ENCODE data around the gene SPOCD1. TPM values are rescaled to one million over a fixed set of nuclear protein-coding genes. Genes with fewer than 3 reads are reported as not detected.

The SPOCD1 gene
- total RNA-seq, 1 experiment from 2014 or later: 0.16 TPM

GRCh38 chr1:31815307-31815645 is 546 bp downstream of the SPOCD1 start:
- Histone ChIP-seq H3K27me3 (no peaks in the 10 kb centered on the region), H3K36me3 (no peaks in the 10 kb centered on the region), H3K9me3 (replicated peaks) (0 out of 2 replicates have a peak, but pooled peaks cover 3% of the 10 kb centered on the region), H3K4me1 (no peaks in the 10 kb centered on the region), H3K4me3 (no peak overlapping the region), H3K27ac (no peak overlapping the region)
- DNase-seq: no peak

- Histone ChIP-seq H3K9me3 (replicated peaks) (0 out of 2 replicates have a peak, but pooled peaks cover 3% of the 10 kb centered on the region), H3K4me1 (no peaks in the 10 kb centered on the region), H3K36me3 (no peaks in the 10 kb centered on the region), H3K4me3 (no peak overlapping the region), H3K27ac (no peak overlapping the region), H3K27me3 (no peaks in the 10 kb centered on the region)
- DNase-seq: no peak
These were observed 1.1 kb downstream of the SPOCD1 start for GRCh38 chr1:31814631-31815306.

GRCh38 chr1:31814041-31814511 is 1.7 kb downstream of the SPOCD1 start:
- no peak for DNase-seq
- no peaks in the 10 kb centered on the region for H3K36me3 ChIP-seq
- H3K27me3 ChIP-seq: no peaks in the 10 kb centered on the region
- H3K9me3 ChIP-seq (replicated peaks): 0 out of 2 replicates have a peak, but pooled peaks cover 3% of the 10 kb centered on the region
- no peak overlapping the region for H3K27ac ChIP-seq
- no peak overlapping the region for H3K4me3 ChIP-seq
- H3K4me1 ChIP-seq: no peaks in the 10 kb centered on the region

GRCh38 chr1:31812158-31812829 is 3.5 kb downstream of the SPOCD1 start:
- H3K27ac ChIP-seq: no peak overlapping the region
- no peaks in the 10 kb centered on the region for H3K36me3 ChIP-seq
- H3K4me3 ChIP-seq: no peak overlapping the region
- no peaks in the 10 kb centered on the region for H3K27me3 ChIP-seq
- no peak for DNase-seq
- H3K9me3 ChIP-seq (replicated peaks): 0 out of 2 replicates have a peak, but pooled peaks cover 3% of the 10 kb centered on the region
- H3K4me1 ChIP-seq: no peaks in the 10 kb centered on the region

- no peak overlapping the region for H3K4me3 ChIP-seq
- DNase-seq: peak; percentile 77 to 78
- H3K4me1 ChIP-seq: no peaks in the 10 kb centered on the region
- no peaks in the 10 kb centered on the region for H3K36me3 ChIP-seq
- H3K27me3 ChIP-seq: no peaks in the 10 kb centered on the region
- H3K27ac ChIP-seq: no peak overlapping the region
- 0 out of 2 replicates have a peak, but pooled peaks cover 3% of the 10 kb centered on the region for H3K9me3 ChIP-seq (replicated peaks)
These were observed 4.2 kb downstream of the SPOCD1 start for GRCh38 chr1:31811605-31812004.

- no peaks in the 10 kb centered on the region for H3K36me3 ChIP-seq
- DNase-seq: no peak
- H3K4me1 ChIP-seq: no peaks in the 10 kb centered on the region
- no peak overlapping the region for H3K4me3 ChIP-seq
- H3K27ac ChIP-seq: no peak overlapping the region
- H3K27me3 ChIP-seq: no peaks in the 10 kb centered on the region
- no peaks in the 10 kb centered on the region for H3K9me3 ChIP-seq (replicated peaks)
These were observed 6.1 kb downstream of the SPOCD1 start for GRCh38 chr1:31809698-31810097.

GRCh38 chr1:31807273-31808048 is 8.4 kb downstream of the SPOCD1 start:
- H3K27ac ChIP-seq: no peak overlapping the region
- no peak overlapping the region for H3K4me3 ChIP-seq
- no peaks in the 10 kb centered on the region for H3K9me3 ChIP-seq (replicated peaks)
- H3K27me3 ChIP-seq: no peaks in the 10 kb centered on the region
- H3K36me3 ChIP-seq: no peaks in the 10 kb centered on the region
- no peak for DNase-seq
- no peaks in the 10 kb centered on the region for H3K4me1 ChIP-seq

GRCh38 chr1:31805318-31805717 is 10.5 kb downstream of the SPOCD1 start:
- H3K4me1 ChIP-seq: no peaks in the 10 kb centered on the region
- H3K4me3 ChIP-seq: no peak overlapping the region
- H3K27ac ChIP-seq: no peak overlapping the region
- no peaks in the 10 kb centered on the region for H3K36me3 ChIP-seq
- peaks cover 8% of the 10 kb centered on the region for H3K27me3 ChIP-seq
- no peak for DNase-seq
- H3K9me3 ChIP-seq (replicated peaks): no peaks in the 10 kb centered on the region

GRCh38 chr1:31804098-31804497 is 11.7 kb downstream of the SPOCD1 start:
- Histone ChIP-seq H3K4me3 (no peak overlapping the region), H3K4me1 (no peaks in the 10 kb centered on the region), H3K27ac (no peak overlapping the region), H3K9me3 (replicated peaks) (no peaks in the 10 kb centered on the region), H3K36me3 (no peaks in the 10 kb centered on the region), H3K27me3 (peaks cover 11% of the 10 kb centered on the region)
- DNase-seq: no peak

- Histone ChIP-seq H3K27me3 (peaks cover 13% of the 10 kb centered on the region), H3K4me3 (no peak overlapping the region), H3K9me3 (replicated peaks) (no peaks in the 10 kb centered on the region), H3K27ac (no peak overlapping the region), H3K4me1 (peaks cover 5% of the 10 kb centered on the region; the same call in 1 of the 2 replicates), H3K36me3 (no peaks in the 10 kb centered on the region)
- DNase-seq: no peak
These were observed 12.2 kb downstream of the SPOCD1 start for GRCh38 chr1:31803610-31804009.

- no peak for DNase-seq
- Histone ChIP-seq H3K9me3 (replicated peaks) (no peaks in the 10 kb centered on the region), H3K36me3 (no peaks in the 10 kb centered on the region), H3K4me3 (no peak overlapping the region), H3K27ac (no peak overlapping the region), H3K4me1 (peaks cover 6% of the 10 kb centered on the region; the same call in 1 of the 2 replicates), H3K27me3 (peaks cover 22% of the 10 kb centered on the region)
These were observed 13.4 kb downstream of the SPOCD1 start for GRCh38 chr1:31802190-31803150.

- Histone ChIP-seq H3K27ac (no peak overlapping the region), H3K4me1 (peaks cover 6% of the 10 kb centered on the region; the same call in 1 of the 2 replicates), H3K36me3 (no peaks in the 10 kb centered on the region), H3K4me3 (no peak overlapping the region), H3K27me3 (peaks cover 28% of the 10 kb centered on the region), H3K9me3 (replicated peaks) (no peaks in the 10 kb centered on the region)
- no peak for DNase-seq
These were observed 14.4 kb downstream of the SPOCD1 start for GRCh38 chr1:31801458-31801857.

- no peak for DNase-seq
- H3K9me3 ChIP-seq (replicated peaks): no peaks in the 10 kb centered on the region
- H3K27me3 ChIP-seq: peaks cover 36% of the 10 kb centered on the region
- peaks cover 6% of the 10 kb centered on the region; the same call in 1 of the 2 replicates for H3K4me1 ChIP-seq
- no peak overlapping the region for H3K4me3 ChIP-seq
- no peak overlapping the region for H3K27ac ChIP-seq
- no peaks in the 10 kb centered on the region for H3K36me3 ChIP-seq
These were observed 15.2 kb downstream of the SPOCD1 start for GRCh38 chr1:31800674-31800967.
